Ascending aorta (tissue), 2 donors: ENCODE measurements around the gene SCN5A. TPM values are rescaled to one million over a fixed set of nuclear protein-coding genes. Genes with fewer than 3 reads are reported as not detected.

Experiments used
- DNase-seq, 2 donors: peaks; one replicate each; pipeline ENCODE4 v3.0.0-alpha.2; 2019; ENCODE audit warnings: low spot score in 2 of 2
- H3K27ac ChIP-seq, 2 donors: fragments of 200-600 bp; sonication (generic); one replicate each; pipeline ENCODE4 v1.5.1; 2016 to 2017; ENCODE audit warnings: mild to moderate bottlenecking in 1 of 2
- H3K27me3 ChIP-seq: fragments of 200-600 bp; sonication (generic); one replicate; pipeline ENCODE4 v1.5.1; 2017
- H3K36me3 ChIP-seq, 2 donors: fragments of 200-600 bp; sonication (generic); one replicate each; pipeline ENCODE4 v1.5.1; 2016
- H3K4me1 ChIP-seq, 2 donors: fragments of 200-600 bp; sonication (generic); one replicate each; pipeline ENCODE4 v1.5.1; 2016 to 2017; ENCODE audit warnings: mild to moderate bottlenecking in 1 of 2
- H3K4me3 ChIP-seq, 2 donors: fragments of 200-600 bp; sonication (generic); one replicate each; pipeline ENCODE4 v1.5.1; 2016 to 2017; ENCODE audit warnings: mild to moderate bottlenecking in 1 of 2
- H3K9me3 ChIP-seq, 2 donors: fragments of 200-600 bp; sonication (generic); one replicate each; pipeline ENCODE4 v1.5.1; 2016
- intact Hi-C: fragments of 100-400 bp; cut with DNase I; formaldehyde crosslinking; loops from one replicate; pipeline ENCODE4 v1.15.1; 2023
- total RNA-seq: library from RNA; depleted of rRNA; stranded (reverse); fragments of >200 nt; gene quantifications from one replicate; pipeline ENCODE4 v1.1.0, GENCODE V29; 2016
- TF ChIP-seq, protein P1 (sequence below), 3 experiments: fragments of 200-600 bp in 2 of 3; fragments of 450-650 bp in 1 of 3; sonication (generic) in 2 of 3; IDR thresholded peaks; one replicate each; pipeline ENCODE4 v1.5.1; 2016 to 2019; ENCODE audit warnings: antibody characterized with exemption in 3 of 3, mild to moderate bottlenecking in 1 of 3, moderate library complexity in 1 of 3

The SCN5A gene
- total RNA-seq, 1 donor from 2014 or later = 2.7 TPM

DNA sequence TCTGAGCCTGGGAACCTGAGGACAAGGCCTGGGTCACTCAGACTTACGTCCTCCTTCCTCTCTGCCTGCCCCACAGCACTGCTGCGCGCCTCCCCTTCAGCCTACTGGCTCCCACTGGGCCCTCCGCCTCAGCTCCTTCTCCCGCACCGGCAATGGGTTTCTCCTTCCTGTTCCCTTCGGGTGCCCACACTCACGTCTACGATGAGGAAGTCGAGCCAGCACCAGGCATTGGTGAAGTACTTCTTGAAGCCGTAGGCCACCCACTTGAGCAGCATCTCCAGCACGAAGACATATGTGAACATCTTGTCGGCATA lies 83.3 kb downstream of the SCN5A start:
- Histone ChIP-seq H3K36me3 (no peaks in the 10 kb centered on the region), H3K27me3 (no peaks in the 10 kb centered on the region), H3K4me1 (no peaks in the 10 kb centered on the region), H3K9me3 (no peaks in the 10 kb centered on the region), H3K4me3 (no peak overlapping the region), H3K27ac (no peak overlapping the region)
- intact Hi-C loops = no loop called here
- DNase-seq = peak in 1 of 2 donors; percentile 50
- TF ChIP-seq, protein P1, sequence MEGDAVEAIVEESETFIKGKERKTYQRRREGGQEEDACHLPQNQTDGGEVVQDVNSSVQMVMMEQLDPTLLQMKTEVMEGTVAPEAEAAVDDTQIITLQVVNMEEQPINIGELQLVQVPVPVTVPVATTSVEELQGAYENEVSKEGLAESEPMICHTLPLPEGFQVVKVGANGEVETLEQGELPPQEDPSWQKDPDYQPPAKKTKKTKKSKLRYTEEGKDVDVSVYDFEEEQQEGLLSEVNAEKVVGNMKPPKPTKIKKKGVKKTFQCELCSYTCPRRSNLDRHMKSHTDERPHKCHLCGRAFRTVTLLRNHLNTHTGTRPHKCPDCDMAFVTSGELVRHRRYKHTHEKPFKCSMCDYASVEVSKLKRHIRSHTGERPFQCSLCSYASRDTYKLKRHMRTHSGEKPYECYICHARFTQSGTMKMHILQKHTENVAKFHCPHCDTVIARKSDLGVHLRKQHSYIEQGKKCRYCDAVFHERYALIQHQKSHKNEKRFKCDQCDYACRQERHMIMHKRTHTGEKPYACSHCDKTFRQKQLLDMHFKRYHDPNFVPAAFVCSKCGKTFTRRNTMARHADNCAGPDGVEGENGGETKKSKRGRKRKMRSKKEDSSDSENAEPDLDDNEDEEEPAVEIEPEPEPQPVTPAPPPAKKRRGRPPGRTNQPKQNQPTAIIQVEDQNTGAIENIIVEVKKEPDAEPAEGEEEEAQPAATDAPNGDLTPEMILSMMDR (IDR thresholded peaks at IDR 0.05) = no peak

DNA sequence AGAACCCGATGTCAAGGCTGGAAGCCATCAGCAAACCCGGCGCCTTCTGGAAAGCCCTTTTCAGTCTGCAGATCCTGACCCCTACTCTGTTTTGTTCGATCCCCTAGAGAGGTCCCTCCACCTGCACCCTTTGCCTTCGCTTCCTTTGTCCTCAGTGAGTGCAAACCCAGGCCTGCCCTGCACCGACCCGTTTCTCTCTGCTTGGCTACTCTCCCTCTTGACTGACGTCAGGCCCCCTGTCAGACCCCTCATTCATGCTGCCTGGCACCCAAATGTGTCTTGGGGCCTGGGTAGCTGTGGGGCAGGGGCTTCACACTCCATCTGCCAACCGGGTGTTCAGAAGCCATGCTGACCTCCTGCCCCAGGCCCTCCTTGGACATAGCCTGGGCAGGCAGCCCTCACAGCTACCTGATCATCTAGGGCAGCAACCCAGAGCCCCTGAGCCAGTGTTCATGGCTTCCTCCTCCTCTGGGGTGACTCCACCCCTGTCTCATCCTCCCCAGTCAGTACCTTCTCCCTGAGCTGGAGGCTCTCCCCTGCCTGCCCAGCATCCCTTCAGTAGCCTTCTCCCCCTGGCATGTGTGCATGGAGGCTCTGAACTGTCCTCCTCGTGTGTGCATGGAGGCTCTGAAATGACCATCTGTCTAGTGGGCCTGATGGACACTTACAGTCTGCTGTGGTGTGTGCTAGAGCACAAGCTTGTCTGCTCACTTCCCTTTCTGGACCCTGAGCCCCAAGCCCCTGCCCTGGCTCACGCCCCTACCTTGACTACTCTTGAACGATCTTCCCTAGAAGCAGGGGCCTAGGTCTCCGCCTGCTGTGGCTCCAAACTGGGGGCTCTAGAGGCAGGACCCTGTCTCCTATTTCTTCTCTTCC lies 83.9 kb downstream of the SCN5A start:
- no peaks in the 10 kb centered on the region for H3K9me3 ChIP-seq
- no peaks in the 10 kb centered on the region for H3K4me1 ChIP-seq
- DNase-seq = peak in 1 of 2 donors; percentile 47
- no peak overlapping the region for H3K4me3 ChIP-seq
- intact Hi-C loops = no loop called here
- H3K27ac ChIP-seq = no peak overlapping the region
- TF ChIP-seq, protein P1 (IDR thresholded peaks at IDR 0.05) = no peak
- no peaks in the 10 kb centered on the region for H3K27me3 ChIP-seq
- no peaks in the 10 kb centered on the region for H3K36me3 ChIP-seq

DNA sequence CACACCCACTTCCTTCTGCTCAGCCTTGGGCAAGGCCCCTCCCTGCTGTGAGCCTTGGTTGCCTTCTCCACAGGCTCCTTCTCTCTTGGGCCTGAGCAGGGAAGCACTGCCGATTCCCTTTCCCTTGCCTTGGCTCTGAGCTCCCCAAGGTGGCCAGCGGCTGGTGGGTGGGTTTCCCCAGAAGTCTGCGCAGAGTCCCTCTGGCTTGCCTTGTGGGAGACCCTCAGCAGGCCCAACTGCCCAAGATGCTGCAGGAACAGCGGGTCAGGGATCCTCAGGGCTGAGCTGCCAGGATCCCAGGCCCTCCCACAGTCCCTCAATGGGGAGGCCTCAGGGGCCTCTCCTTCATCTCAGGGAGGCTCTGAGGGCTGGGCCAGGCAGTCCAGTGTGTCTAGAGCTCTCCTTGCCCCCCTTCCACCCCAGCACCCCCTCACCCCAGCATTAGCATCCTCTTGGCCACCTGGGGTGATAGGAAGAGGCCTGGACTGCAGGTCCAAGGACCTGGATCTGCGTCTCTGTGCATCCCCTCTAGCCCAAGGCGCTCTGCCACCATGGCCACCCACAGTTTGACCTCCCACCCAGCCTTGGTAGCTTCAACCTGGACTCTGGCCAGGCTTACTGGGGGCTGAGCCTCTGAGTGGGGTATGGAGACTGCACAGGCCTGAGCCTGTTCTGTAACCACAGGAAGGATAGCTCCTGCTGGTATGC lies 84.7 kb downstream of the SCN5A start:
- Histone ChIP-seq H3K4me3 (no peak overlapping the region), H3K9me3 (no peaks in the 10 kb centered on the region), H3K27ac (no peak overlapping the region), H3K36me3 (no peaks in the 10 kb centered on the region), H3K4me1 (no peaks in the 10 kb centered on the region), H3K27me3 (no peaks in the 10 kb centered on the region)
- DNase-seq = peak in 1 of 2 donors; percentile 53
- intact Hi-C loops = no loop called here
- TF ChIP-seq, protein P1 (IDR thresholded peaks at IDR 0.05) = no peak

DNA sequence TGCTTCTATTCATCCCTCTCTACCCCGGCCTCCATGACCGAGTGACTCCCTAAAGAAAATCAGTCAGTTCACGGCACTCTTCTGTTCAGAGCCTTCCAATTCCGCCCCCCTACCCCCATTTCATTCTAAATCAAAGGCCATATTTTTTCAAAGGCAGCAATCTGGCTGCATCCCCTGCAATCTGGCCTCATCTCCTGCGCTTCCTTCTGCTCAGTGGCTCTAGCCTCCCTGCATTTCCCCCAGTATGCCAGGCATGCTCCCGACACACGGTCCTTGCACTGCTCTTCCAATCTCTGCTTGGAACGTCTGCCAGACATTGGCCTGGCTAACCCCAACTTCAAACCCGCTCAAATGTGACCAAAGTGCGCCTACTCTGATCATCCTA lies 85.6 kb downstream of the SCN5A start:
- TF ChIP-seq, protein P1 (IDR thresholded peaks at IDR 0.05) = no peak
- Histone ChIP-seq H3K36me3 (no peaks in the 10 kb centered on the region), H3K27me3 (no peaks in the 10 kb centered on the region), H3K9me3 (no peaks in the 10 kb centered on the region), H3K4me1 (no peaks in the 10 kb centered on the region), H3K4me3 (no peak overlapping the region), H3K27ac (no peak overlapping the region)
- DNase-seq = no peak
- intact Hi-C loops = no loop called here

DNA sequence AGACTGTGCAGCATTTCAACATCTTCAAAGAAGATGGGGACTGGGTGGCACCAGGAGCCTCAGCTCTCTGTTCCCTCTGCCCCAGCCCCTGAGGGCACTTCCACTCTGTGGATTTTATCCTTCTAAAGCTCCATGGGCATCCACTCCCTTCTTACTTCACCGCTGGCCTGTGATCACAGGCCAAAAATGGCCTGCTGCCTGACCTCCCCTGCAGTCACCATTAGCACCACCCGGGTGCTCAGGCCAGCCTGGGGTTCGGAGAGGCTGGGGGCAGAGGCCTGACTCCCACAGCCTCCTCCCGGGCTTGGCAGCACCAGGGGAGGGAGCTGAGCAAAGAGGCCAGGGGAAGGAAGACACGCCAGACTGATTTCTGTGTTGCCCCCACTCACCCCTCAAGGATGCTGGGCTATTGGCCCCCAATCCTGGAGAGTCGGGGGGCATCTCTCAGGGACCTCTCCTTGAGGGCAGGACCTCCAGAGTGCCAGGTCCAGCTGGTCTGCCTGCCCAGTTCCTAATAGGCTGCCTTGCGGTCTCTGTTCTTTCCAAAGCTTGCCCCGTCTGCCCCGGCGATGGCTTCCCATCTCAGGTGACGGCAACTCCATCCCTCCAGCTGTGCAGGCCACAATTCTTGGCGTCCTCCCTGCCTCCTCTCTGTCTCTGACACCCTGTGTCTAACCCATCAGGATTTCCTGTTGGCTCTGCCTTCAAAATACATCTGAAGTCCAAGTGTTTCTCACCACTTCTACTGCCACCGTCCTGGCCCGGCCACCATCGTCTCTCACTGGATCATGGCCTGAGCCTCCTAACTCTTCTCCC lies 86.2 kb downstream of the SCN5A start:
- Histone ChIP-seq H3K36me3 (no peaks in the 10 kb centered on the region), H3K4me1 (no peaks in the 10 kb centered on the region)

More for the DNA sequence above, 86.2 kb downstream of the SCN5A start:
- no peaks in the 10 kb centered on the region for H3K9me3 ChIP-seq
- H3K27me3 ChIP-seq = no peaks in the 10 kb centered on the region
- no peak overlapping the region for H3K4me3 ChIP-seq
- TF ChIP-seq, protein P1 (IDR thresholded peaks at IDR 0.05) = no peak
- DNase-seq = peak in 1 of 2 donors; percentile 59
- intact Hi-C loops = no loop called here
- H3K27ac ChIP-seq = no peak overlapping the region
